ENCODE results near the gene OGDH. TPM values are rescaled to one million over a fixed set of nuclear protein-coding genes. Genes with fewer than 3 reads are reported as not detected.

The OGDH gene
- total RNA-seq, 1 donor from 2014 or later, result 73.7 TPM

- H3K27me3 Mint-ChIP-seq (ENCODE audit: low read depth, unreplicated experiment), result no peaks in the 10 kb centered on the region
- H3K9me3 Mint-ChIP-seq (ENCODE audit: unreplicated experiment), result no peaks in the 10 kb centered on the region
- peaks cover 8% of the 10 kb centered on the region for H3K36me3 Mint-ChIP-seq (ENCODE audit: low read depth, unreplicated experiment)
- Histone ChIP-seq H3K36me3 (ENCODE audit: insufficient read depth, low read length) (peaks cover 9% of the 10 kb centered on the region), H3K9ac (ENCODE audit: low read length) (no peak overlapping the region), H3K79me2 (ENCODE audit: insufficient read depth, low read length) (peaks cover 35% of the 10 kb centered on the region), H3K27ac (ENCODE audit: low read depth, low read length) (no peak overlapping the region), H3K27me3 (ENCODE audit: insufficient read depth, low read length) (no peaks in the 10 kb centered on the region), H2AFZ (ENCODE audit: low read depth, low read length) (no peak overlapping the region), H3K4me1 (ENCODE audit: insufficient read depth, low read length) (no peaks in the 10 kb centered on the region), H3K9me3 (ENCODE audit: insufficient read depth, low read depth, low read length) (no peaks in the 10 kb centered on the region), H3K4me2 (ENCODE audit: low read length) (no peak overlapping the region), H4K20me1 (ENCODE audit: insufficient read depth, low read length) (peaks cover 46% of the 10 kb centered on the region), H3K4me3 (ENCODE audit: insufficient read depth, low read depth, low read length) (no peak overlapping the region)
- H3K27ac Mint-ChIP-seq (ENCODE audit: unreplicated experiment), result no peak overlapping the region
- H3K4me1 Mint-ChIP-seq (ENCODE audit: low read depth, unreplicated experiment), result peaks cover 1% of the 10 kb centered on the region
- FAIRE-seq, result no peak
- H3K4me3 Mint-ChIP-seq (ENCODE audit: unreplicated experiment), result no peak overlapping the region
- no peak for TF ChIP-seq CTCF (IDR thresholded peaks at IDR 0.05; ENCODE audit: insufficient read depth, low read depth, low read length)
- no peak for TF ChIP-seq EZH2 (IDR thresholded peaks at IDR 0.05; ENCODE audit: insufficient read depth, low read length)
- DNase-seq (ENCODE audit: low read depth), result no peak
These were observed 151.3 kb downstream of the OGDH start for GRCh38 chr7:44757739-44758138.

Other genes with a start within 250 kb of the OGDH start
- gene NUDCD3, start 116.0 kb upstream of the OGDH start, total RNA-seq, result 86.8 and 94.6 TPM in 2 replicates
- 0.05 and 0.07 TPM in 2 replicates for gene NPC1L1, start 65.3 kb upstream of the OGDH start, total RNA-seq
- gene DDX56, start 32.7 kb upstream of the OGDH start, total RNA-seq, result 65.6 and 75.6 TPM in 2 replicates
- 68.7 and 69.2 TPM in 2 replicates for gene TMED4, start 24.4 kb upstream of the OGDH start, total RNA-seq
- 62.5 and 76.8 TPM in 2 replicates for gene ZMIZ2, start 142.2 kb downstream of the OGDH start, total RNA-seq
- 1,461 and 1,628 TPM in 2 replicates for gene PPIA, start 190.1 kb downstream of the OGDH start, total RNA-seq
- gene H2AZ2, start 241.5 kb downstream of the OGDH start, total RNA-seq, result 93.4 and 105 TPM in 2 replicates